Placental pericyte (primary cell): ENCODE measurements around the gene COL6A2. TPM values are rescaled to one million over a fixed set of nuclear protein-coding genes. Genes with fewer than 3 reads are reported as not detected.

Experiments used
- small RNA-seq: library from RNA; depleted of rRNA; stranded (forward); fragments of <200 nt; gene quantifications from one replicate; pipeline ENCODE3, GENCODE V24; 2012; ENCODE audit warnings: low replicate concordance
- total RNA-seq: library from RNA; depleted of rRNA; stranded (reverse); fragments of >200 nt; gene quantifications from 2 replicates; pipeline ENCODE4 v1.2.3, GENCODE V29; 2012

Gene COL6A2
- 1,586 and 1,646 TPM in 2 replicates for total RNA-seq

DNA sequence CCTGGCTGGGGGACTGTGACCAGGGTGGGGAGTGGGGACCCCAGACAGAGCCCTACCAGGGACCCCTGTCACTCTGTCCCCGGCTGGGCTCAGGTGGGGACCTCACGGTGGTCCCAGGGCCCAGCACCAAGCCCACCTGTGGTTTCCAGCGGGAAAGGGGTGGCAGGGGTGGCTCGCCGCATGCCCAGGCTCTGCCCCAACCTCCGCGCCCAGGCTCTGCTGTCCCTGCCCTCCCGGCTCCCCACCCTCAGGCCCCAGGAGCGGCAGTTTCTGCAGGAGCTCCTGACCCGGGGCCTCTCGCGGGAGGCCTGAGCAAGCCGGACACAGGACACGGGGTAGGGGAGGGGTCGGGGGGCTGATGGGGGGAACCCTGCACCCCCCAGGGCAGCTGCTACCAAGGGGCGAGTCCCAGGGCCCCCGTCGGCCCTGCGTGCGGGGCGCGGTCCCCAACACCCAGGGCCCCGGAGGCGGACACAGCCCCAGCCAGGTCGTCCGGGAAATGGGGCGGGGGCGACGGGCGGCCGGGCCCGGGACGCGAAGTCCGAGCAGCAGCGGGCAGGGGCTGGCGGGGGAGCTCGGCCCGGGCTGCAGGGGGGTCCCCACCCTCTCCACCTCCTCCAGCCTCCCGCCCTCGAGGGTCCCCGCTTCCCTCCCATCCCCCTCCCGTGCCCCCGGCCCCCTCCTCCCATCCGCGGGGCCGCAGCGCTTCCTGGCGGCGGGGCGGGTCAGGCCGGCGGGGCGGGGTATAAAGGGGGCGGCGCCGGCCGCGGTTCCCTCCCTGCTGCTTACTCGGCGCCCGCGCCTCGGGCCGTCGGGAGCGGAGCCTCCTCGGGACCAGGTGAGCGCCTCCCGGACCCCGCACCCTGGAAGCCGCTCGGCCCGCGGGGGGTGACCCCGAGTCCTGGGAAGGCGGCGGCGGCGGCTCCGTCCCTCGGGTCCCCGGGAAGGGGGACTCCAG is at the start of gene COL6A2:
COL6A2 (plus strand) TSS at position 777 of the 958 bp plus-strand sequence.

DNA sequence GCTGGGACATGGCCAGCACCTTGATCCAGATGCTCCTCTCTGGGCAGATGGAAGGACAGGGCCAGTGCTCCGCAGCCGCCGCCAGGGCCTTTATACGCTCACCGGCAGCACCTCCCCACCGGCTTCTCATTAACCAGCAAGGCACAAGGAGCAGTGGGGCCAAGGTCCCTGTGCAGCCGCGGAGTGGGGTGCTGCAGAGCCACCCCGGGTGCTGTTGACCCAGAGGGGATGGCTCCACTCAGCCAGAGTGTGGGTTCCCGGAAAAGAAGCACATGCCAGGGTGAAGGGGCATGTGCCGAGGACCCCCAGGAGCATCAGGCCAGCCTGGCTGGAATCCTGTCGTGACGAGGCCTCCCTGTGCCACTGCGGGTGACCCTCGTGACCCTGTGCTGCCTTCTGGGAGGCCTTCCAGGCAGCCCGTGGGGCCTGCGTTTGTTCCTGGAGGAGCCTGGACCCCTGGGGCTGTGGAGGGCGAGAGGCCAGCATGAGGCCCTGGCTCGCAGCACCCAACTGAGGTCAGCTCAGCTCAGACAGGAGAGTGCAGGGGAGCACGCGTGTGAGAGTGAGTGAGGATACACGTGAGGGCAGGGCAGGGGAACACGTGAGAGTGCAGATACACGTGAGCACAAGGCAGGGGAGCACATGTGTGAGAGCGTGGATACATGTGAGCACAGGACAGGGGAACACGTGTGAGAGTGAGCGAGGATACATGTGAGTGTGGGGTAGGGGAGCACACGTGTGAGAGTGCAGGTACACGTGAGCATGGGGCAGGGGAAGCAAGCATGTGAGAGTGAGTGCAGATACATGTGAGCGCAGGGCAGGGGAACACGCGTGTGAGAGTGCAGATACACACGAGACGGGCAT is 57.8 kb downstream of the COL6A2 start, which contains the start of gene FTCD:
FTCD (minus strand) TSS at position 66 of the 864 bp plus-strand sequence; CDS start at position 10, 56 bp downstream.

Small RNAs within 50 kb of the gene (small RNA-seq; reads per million reads assigned to genes)
- gene PSMA6P3 = not detected

Other genes with a start within 250 kb of the COL6A2 start
- 1,721 and 2,096 TPM in 2 replicates for gene COL6A1, start 116.3 kb upstream of the COL6A2 start, total RNA-seq
- gene FTCD, start 57.5 kb downstream of the COL6A2 start, total RNA-seq = not detected in 2 replicates
- 5.3 and 9.2 TPM in 2 replicates for gene SPATC1L, start 86.3 kb downstream of the COL6A2 start, total RNA-seq
- 115 and 261 TPM in 2 replicates for gene LSS, start 130.7 kb downstream of the COL6A2 start, total RNA-seq
- gene MCM3AP, start 187.5 kb downstream of the COL6A2 start, total RNA-seq = 90.9 and 104 TPM in 2 replicates
- 7.6 and 7.9 TPM in 2 replicates for gene YBEY, start 188.2 kb downstream of the COL6A2 start, total RNA-seq
- gene C21orf58, start 225.8 kb downstream of the COL6A2 start, total RNA-seq = 0.88 and 11.2 TPM in 2 replicates
- gene PCNT, start 226.0 kb downstream of the COL6A2 start, total RNA-seq = 12.3 and 35.5 TPM in 2 replicates